Ishikawa (cell line): ENCODE data around the gene ARMS2.

Source experiments
- YY1 ChIP-seq: IDR thresholded peaks from 2 replicates; pipeline ENCODE4 v1.6.1; 2012; ENCODE audit warnings: low read depth
- TF ChIP-seq, protein P1 (sequence below): IDR thresholded peaks from 2 replicates; pipeline ENCODE4 v1.6.1; 2012

- TF ChIP-seq YY1 = no peak
- TF ChIP-seq, protein P1, sequence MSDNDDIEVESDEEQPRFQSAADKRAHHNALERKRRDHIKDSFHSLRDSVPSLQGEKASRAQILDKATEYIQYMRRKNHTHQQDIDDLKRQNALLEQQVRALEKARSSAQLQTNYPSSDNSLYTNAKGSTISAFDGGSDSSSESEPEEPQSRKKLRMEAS = no peak
These were observed 13.2 kb downstream of the ARMS2 start for GRCh38 chr10:122467701-122468100.
